Activated CD8-positive, alpha-beta memory T cell treated with anti-CD3 and anti-CD28 coated beads for 4 hours (primary cell): ENCODE measurements around the gene TPCN2.

Source experiments
- DNase-seq, 2 donors: peaks; one replicate each; pipeline ENCODE4 v3.0.0-alpha.2; 2020; ENCODE audit warnings: low read depth in 2 of 2

TPCN2 gene

DNA sequence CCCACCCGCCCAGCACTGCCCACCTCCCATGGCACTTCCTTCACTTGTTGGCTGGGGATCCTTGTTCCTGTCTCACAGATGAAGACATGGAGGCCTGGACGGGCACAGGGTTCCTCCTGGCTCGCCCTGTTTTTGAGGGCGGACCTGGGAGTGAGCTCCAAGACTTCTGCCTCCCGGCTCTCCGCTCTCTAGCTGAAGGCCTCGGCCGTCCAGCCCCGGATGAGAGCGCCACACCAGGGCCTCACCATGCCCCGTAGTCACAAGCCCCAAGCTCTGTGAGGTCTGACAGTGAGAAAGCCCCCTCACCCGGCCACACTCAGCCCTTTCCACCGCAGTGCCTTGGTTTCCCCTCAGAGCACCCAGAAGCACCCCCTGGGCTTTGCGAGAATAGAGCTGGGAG is 9.1 kb downstream of the TPCN2 start:
- no peak for DNase-seq

DNA sequence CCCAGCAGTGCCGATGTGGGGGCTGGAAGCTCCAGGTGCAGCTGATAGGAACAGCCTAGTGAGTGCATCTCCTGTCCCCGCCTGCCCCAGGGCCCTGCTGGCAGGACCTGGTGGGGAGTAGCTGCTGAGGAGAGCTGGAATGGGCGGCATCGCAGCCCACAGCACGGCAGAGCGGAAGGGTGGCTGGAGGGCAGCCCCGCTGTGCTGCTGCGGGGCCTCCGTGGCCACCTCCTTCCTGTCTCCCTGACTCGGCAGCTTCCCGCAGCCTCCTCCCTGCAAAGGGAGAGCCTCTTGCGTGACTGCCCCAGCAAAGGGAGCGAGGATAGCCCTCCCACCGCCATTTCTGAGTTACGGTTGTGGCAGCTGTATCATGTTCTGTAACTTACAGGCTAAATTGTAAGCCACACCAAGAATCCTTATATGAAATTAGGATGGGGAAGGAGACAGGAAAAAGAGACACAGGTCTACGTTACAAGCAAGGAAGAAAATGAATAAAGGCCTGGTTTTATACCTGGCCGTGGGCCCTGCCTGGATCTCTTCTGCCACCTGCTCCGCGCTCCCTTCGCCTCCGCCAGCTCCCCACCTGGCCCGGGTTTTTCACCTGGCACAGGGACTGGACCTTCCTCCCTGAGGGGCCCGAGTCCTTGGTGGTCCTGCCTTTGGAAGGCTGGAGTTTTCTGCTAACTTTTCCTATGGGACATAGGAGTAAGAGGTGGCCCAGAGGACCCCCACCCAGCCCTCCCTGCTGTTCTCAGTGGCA is 10.0 kb downstream of the TPCN2 start:
- DNase-seq = no peak

DNA sequence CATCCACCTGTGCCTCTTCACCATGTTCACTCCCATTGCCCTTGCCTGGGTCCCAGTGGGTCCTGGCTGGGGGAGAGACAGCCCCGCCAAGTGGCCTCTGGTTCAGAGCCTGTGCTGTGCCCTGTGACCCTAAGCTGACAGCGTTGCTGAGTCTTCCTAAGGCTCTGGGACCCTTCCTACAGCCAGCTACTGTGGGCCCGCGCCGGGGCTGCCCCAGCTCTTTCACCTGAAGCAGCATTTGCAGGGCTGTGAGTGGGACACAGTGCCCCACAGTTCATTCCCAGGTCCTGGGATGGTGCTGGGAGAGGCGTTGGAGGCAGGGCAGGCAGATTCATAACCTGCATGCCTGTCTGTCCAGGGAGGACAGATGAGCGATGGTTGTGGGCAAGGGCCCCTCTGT is 10.7 kb downstream of the TPCN2 start:
- no peak for DNase-seq

DNA sequence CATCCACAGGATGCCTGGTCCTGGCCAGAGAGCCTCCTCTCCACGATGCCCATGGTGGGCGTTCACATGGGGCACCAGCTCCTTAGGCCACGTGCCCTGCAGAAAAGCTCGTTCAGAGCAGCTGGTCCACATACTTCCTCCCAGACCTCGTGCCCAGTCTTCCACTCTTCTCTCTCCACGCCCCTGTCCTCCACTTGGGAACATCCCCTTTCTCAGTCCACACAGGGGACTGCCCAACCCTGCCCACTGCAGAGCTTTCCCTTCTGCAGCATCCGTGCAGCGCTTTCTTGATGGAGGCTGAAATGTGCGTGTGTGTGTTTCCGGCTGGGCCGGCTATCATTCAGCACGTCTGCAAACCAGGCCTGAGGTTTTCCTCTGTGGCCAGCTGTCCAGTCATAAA is 11.3 kb downstream of the TPCN2 start:
- no peak for DNase-seq

DNA sequence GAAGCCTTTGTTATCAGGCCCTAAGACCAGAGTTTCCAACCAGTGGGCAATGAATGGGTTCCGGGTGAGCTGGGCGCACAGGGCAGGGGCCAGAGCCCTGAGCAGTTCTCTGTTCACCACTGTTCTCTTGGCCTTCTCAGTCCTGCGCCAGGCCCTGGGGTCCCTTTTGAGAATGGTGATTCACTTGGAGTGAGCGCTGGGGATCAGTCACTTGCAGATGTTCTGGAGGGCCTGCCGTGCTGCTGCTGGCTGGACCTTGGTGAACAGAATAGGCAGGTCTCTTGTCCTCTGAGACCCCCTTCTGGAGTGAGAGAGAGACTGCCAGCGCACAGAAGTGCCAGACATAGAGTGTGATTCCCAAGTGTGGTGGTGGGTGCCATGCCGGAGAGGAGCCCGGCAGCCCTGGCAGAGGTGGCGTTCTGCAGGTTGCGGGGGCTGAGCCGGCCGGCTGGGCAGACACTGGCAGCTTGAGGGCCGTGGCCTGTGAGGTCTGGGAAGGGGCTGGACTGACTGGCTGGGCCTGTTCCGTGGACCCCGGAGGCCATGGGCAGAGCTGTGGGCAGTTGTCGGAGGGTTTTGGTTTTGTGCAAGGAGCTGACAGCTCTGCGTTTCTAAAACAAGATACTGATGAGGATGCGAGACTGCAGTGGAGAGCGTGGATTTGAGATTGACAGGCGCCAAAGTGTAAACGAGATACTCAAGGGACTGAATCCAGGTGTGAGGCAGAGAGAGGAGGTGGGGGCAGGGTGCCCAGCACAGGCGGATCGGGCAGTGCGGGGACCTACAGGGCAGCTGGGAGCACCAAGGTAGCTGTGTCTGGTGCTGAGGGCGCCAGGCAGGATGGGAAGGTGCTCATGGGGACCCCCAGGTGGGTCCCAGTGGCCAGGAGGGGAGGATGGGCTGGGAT is 12.3 kb downstream of the TPCN2 start:
- DNase-seq = no peak

DNA sequence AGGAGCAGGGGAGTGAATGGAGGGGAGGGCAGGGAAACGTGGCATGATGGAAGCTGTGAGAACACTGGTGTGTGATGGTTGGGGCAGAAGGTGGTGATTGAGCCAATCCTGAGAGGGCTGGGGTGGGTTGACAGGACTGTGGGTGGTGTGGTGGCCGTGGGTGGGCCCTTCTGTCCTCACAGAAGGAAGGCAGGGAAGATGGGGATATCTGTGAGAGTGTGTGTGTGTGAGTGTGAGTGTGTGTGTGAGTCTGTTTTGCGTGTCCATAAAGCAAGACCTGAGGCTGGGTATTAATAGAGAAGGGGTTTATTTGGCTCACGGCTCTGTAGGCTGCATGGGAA is 13.0 kb downstream of the TPCN2 start:
- no peak for DNase-seq

DNA sequence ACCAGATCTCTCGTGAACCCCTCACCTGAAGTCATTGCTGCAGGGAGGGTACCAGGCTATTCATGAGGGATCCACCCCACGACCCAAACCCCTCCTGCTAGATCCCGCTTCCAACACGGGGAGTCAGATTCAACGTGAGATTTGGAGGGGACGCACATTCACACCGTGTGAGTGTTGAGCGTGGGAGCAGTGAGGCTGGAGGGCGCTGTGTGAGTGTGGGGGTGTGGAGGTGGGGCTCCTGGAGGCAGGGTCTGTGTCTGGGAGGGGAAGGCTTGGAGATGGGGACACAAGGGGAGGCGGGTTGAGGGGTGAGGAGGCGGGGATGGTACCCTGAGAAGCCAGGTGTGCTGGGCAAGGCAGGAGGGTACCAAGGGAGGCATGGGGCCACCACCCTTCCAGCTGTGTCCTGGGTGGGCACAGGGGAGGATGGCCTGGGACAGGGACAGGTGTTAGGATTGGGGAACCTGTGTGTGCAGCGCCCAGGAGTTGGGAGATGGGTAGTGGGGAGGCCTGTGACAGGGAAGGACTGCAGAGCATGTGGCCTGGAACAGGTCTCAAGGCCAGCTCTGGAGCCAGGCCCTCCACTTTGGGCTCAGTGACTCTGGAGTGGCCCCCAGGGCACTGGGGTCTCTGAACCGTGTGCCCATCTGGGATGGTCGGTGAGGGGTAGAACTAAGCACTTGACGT is 13.6 kb downstream of the TPCN2 start:
- DNase-seq = no peak

DNA sequence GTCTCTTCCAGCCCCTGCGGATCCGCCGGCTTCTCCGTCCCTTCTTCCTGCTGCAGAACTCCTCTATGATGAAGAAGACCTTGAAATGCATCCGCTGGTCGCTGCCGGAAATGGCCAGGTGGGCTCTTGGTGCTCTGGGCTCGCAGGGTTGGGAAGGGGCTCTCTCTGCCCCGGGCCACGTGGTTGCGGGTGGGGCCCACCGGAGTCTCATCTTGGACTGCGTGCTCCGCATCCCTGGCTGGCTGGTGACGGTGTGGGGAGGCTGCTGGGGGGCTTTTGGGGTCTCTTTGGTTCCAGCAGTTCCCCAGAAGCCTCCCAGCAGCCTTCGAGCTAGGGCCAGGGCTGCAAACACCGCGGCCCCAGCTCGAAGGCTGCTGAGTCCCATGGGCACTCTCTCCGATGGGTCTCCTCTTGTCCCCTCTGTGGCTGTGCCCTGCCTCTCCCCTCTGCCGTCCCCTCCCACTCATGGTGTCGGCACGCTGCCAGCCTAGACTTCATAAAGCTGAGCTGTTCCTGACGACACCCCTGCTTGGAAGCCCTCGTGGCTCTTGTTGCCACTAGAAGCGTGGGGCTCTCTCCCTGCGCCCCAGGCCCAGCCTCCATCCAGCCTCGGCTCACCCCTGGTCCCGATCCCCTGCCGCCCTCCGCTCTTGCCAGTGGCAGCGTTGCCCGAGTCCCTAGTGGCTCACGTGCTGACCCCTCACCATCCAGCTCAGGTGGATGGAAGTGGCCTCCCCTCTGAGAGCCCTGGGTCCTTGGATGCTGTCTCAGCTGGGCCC is 14.3 kb downstream of the TPCN2 start:
- no peak for DNase-seq

DNA sequence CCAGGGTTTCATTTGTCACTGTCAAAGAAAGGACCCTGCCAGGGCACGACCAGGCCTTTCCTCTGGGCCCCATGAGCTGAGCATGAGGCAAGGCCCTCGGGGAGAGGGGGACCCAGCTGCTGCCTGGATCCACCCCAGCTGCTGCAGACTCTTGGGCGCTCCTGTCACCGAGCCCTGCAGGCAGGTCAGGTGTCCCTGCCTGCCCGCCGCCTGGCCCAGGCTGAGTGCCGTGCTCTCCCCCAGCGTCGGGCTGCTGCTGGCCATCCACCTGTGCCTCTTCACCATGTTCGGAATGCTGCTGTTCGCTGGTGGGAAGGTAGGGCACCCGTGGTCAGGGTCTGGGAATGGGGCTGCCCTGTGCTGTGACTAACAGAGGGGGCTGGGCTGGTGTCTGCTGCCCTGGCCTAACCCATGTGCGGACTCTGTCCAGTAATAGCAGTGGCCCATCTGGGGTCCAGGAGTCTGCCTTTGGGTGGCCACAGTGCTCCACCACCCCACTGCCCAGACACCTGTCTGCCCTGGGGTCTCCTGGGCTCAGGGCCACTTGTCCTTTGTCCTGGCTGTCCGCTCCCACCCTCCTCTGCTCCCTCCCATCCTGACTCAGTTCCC is 15.0 kb downstream of the TPCN2 start:
- no peak for DNase-seq

DNA sequence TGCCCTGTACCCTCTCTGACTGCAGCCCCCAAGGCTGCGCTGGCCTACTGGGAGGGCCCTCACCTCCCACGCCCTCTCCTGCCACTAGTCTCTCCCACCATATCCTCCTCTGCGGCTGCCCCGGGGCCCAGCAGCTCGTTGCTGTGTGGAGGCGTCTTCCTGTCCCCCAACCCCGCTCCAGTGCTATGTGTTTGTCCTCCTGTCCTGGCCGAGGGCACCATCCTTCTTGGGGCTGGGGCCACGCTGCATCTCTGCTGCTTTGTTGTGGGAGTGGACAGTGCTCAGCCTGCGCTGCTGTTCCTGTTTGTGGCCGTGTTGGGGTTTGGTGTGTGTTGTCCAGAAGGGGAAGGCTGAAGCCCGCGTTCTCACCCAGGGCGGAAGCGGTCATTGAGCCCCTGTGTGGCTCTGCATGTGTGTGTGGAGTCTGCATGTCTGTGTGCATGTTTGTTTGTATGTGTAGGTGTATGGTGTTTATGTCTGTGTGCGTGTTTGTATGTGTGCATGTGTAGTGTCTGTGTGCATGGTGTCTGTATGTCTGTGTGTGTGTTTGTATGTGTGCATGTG is 15.7 kb downstream of the TPCN2 start:
- DNase-seq = no peak

DNA sequence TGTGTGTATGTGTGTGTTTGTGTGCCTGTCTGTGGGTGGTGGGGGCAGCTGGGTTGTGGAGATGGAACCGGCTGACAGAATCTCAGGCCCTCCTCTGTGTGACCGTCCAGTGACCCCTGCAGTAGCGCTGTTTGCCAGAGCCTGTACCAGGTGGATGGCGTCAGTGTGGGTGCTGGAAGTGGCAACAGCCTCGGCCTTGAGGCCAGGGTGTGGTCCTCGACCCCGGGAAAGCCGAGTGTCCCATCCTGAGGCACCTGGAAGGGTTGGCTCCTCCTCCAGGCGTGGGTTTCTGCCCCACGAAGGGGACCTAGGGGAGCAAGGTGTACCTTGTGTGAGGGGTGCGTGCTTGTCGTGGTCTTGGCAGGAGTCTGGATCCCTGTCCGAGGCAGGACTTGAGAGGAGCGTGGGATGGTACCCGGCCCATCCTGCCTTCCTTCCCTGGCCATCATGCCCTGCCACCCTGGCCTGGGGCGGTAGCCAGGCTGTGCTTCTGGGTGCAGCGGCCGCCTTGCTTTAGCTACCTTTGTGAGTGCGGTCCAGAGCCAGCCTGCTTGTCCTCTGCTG is 16.5 kb downstream of the TPCN2 start:
- DNase-seq = no peak

DNA sequence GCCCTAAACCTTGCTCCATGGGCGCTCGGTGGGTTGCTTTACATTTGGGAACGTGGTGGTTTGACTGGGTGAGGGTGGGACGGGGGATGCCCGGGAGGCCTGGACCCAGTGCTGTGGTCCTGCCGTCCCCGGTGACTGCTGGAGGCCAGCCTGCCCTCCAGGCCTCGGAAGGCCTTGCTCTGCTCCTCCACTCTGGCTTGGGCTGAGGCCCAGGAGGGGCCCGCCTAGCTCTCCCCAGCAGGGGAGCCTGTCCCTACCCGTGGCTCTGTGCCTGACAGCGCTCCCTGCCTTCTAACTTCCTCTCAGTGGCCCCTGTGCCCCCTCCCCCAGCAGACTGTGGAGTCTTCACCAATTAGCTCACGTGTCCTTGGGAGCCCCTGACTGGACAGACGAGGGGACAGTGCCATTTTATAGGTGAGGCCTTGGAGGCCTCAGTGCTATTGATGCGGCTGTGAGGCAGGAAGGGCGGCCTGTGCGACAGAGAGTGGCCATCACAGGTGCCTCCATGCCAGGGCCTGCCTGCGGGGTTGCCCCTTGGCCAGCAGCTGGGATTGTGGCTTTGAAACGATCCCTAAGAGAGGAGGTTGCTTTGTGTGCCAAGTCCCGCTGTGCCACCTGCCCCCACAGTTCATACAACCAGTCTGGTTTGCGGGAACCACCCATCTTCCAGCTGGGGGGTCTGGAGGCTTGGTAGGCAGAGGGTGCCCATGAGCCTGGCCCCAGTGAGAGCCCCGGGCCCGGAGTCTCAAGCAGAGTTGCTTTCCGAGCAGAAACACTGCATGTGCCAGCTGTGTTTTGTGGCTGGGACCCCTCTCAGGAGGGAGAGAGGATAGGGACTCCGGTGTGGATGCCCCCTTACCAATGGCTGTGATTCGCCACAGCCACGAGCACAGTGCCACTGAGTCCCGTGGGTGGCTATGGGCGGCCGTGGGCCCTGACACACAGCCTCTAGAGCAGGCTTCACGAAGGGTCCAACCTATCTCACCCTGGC is 17.7 kb downstream of the TPCN2 start:
- no peak for DNase-seq

DNA sequence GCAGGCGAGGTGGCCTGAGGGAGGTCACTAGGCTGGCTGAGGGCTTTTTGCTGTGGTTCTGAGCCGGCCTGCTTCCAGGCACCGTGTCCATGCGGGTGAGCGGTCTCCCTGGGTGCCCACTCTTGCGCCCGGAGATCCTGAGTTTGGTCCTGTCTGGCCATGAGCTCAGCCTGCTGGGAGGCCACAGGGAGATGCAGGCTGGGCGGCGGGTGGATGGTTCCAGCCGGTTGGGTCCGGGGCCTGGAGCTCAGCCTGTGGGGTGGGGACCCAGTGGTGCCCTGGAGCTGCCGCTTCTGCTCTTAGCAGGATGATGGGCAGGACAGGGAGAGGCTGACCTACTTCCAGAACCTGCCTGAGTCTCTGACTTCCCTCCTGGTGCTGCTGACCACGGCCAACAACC is 18.5 kb downstream of the TPCN2 start:
- DNase-seq = no peak

DNA sequence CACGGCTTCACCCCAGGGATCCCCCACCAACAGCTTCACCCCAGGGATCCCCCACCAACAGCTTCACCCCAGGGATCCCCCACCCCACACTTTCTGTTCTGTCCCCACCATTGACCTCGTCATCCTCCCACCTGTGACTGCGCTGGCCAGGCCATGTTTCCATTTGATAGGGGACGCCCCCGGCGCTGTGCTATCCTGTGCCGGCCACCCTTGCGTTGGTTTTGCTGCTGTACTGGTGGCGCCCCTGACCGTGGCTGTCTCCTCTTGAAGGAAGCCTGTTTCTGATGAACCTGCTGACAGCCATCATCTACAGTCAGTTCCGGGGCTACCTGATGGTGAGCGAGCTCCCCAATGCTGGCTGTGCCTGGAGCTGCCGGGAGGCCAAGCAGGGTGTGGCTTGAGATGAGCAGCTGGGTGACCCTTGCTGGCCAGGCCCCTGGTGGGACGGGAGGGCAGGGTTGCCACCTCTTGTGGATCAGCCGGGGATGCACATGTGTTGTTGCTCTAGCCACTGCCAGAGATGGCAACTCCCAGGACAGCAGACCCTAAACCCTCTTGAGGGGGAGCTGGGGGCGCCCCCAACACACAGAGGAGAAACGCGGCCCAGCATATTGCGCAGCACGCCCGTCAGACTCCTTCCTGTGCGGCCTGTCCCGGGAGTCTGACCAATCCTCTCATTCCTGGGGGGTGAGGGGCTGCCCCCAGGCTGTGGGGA is 22.5 kb downstream of the TPCN2 start:
- DNase-seq = no peak

DNA sequence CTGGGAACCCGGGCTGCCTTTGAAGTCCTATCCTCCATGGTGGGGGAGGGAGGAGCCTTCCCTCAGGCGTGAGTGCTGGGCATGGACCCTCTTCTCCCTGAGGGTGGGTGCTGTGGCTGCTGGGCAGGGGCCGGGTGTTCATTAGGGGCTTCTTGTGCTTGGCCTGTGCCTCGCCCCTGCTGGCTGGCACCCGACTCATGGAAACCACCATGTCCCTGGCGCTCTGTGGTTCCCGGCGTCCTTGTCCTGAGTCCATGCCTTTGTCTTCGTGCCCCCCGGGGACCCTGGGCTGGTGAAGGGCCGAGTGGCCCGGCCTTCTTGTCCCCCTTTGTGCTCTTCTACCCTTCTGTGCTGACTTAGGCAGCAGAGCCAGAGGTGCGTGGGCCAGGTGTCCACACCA is 23.2 kb downstream of the TPCN2 start:
- no peak for DNase-seq

DNA sequence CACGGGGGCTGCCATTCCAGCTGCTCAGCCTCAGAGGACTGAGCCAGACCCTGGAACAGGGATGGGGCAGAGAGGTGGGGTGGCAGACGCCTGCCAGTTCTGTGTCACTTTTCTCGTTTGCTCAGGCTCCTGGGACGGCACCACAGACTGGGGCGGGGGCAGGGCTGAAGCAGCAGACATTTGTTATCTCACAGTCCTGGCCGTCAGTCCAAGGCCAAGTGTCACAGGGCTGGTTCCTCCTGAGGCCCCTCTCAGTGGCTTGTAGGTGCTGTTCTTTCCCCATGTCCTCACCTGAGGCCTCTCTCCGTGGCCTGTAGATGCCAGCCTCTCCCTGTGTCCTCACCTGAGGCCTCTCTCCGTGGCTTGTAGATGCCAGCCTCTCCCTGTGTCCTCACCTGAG is 24.7 kb downstream of the TPCN2 start:
- no peak for DNase-seq

DNA sequence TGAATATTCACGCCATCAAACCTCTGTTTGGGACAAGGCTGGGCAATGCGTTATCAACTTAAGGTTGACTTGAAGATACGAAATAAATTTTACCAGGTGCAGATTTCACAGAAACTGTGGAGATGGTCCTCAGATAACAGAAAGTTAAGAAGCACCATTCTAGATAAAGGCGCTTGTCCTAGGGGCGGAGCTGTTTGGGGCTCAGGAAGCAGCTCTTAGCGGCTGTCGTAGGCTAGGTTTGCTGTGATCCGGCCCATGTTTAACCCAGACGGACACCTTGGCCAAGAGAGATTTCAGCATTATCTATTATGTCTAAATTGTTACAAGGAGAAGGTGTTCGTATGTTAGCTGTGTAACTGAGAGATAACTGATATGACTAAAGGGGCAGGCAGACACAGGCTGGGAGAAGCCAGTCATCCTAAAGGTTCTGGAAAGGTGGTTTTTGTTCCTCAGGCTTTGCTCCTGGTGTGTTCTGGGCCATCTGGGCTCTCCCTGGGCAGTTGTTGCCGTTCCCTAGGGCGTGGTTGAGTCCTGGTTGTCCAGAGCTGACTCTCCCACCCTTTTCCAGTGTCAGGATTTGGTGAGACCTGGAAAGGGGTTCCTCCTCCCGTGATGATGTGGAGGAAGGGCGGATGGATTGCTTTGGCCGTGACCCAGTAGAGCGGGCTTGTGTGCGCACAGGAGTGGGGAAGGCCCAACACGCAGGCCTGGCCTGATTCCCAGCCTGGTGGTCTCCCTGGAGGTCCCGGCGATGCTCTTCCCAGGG is 25.8 kb downstream of the TPCN2 start:
- no peak for DNase-seq
